ENCODE measurements around the gene GSN. TPM values are rescaled to one million over a fixed set of nuclear protein-coding genes. Genes with fewer than 3 reads are reported as not detected.
A peak's percentile ranks its signal among the peaks of the same experiment; 100 is the strongest.

GSN gene
- total RNA-seq, 1 donor from 2014 or later = 521 TPM

GRCh38 chr9:121353241-121354061 lies 85.5 kb downstream of the GSN start:
- no peak for DNase-seq (ENCODE audit: low spot score)

GRCh38 chr9:121354141-121354540 lies 86.2 kb downstream of the GSN start:
- no peak for DNase-seq (ENCODE audit: low spot score)

- DNase-seq (ENCODE audit: low spot score) = no peak
These were observed 86.8 kb downstream of the GSN start for GRCh38 chr9:121354762-121355161.

- DNase-seq (ENCODE audit: low spot score) = no peak
These were observed 89.0 kb downstream of the GSN start for GRCh38 chr9:121357011-121357410.

- DNase-seq (ENCODE audit: low spot score) = no peak
These were observed 90.8 kb downstream of the GSN start for GRCh38 chr9:121358751-121359150.

GRCh38 chr9:121359351-121360294 lies 91.7 kb downstream of the GSN start:
- no peak for DNase-seq (ENCODE audit: low spot score)

- DNase-seq (ENCODE audit: low spot score) = no peak
These were observed 92.8 kb downstream of the GSN start for GRCh38 chr9:121360601-121361374.

- DNase-seq (ENCODE audit: low spot score) = no peak
These were observed 95.1 kb downstream of the GSN start for GRCh38 chr9:121362813-121363621.

GRCh38 chr9:121363622-121363961 lies 95.6 kb downstream of the GSN start:
- no peak for DNase-seq (ENCODE audit: low spot score)

- no peak for DNase-seq (ENCODE audit: low spot score)
These were observed 96.1 kb downstream of the GSN start for GRCh38 chr9:121364077-121364476.

- DNase-seq (ENCODE audit: low spot score) = no peak
These were observed 96.9 kb downstream of the GSN start for GRCh38 chr9:121364886-121365285.

GRCh38 chr9:121365564-121365963 lies 97.6 kb downstream of the GSN start:
- DNase-seq (ENCODE audit: low spot score) = no peak

- no peak for DNase-seq (ENCODE audit: low spot score)
These were observed 98.7 kb downstream of the GSN start for GRCh38 chr9:121366611-121367192.

- DNase-seq (ENCODE audit: low spot score) = no peak
These were observed 99.6 kb downstream of the GSN start for GRCh38 chr9:121367306-121368137.

- no peak for DNase-seq (ENCODE audit: low spot score)
These were observed 100.2 kb downstream of the GSN start for GRCh38 chr9:121368138-121368522.

GRCh38 chr9:121368745-121369144 lies 100.8 kb downstream of the GSN start:
- DNase-seq (ENCODE audit: low spot score) = no peak

GRCh38 chr9:121369595-121370265 lies 101.8 kb downstream of the GSN start, which contains the start of gene STOM:
Gene STOM, minus strand, starts transcription at chr9:121370250. Its CDS starts 63 bp downstream, at chr9:121370187.
- DNase-seq (ENCODE audit: low spot score) = peak; percentile 88

GRCh38 chr9:121371495-121372061 lies 103.6 kb downstream of the GSN start:
- no peak for DNase-seq (ENCODE audit: low spot score)
